ENCODE measurements around the gene CRTAC1. TPM values are rescaled to one million over a fixed set of nuclear protein-coding genes. Genes with fewer than 3 reads are reported as not detected.
A peak's percentile ranks its signal among the peaks of the same experiment; 100 is the strongest.

The CRTAC1 gene
- total RNA-seq, 4 donors from 2014 or later, result 0.41 to 0.79 TPM; not detected in 2

GRCh38 chr10:97869091-97870042 is 161.1 kb downstream of the CRTAC1 start:
- Histone ChIP-seq H3K27me3 (peaks cover 14% of the 10 kb centered on the region), H3K4me1 (peaks cover 6 to 10% (median 8%) of the 10 kb centered on the region in 4 donors), H3K27ac (no peak overlapping the region), H3K36me3 (no peaks in the 10 kb centered on the region), H3K4me3 (no peak overlapping the region), H3K9me3 (no peaks in the 10 kb centered on the region)
- peak; percentile 79 for DNase-seq
- intact Hi-C loops (cut with DNase I; ENCODE audit: low total_unique reads) (no loop called here), in situ Hi-C loops (cut with MboI; ENCODE audit: low pct_ligation_motif_present in 1 of 4, low pct_unique_long_range_greater_than_20kb in 1 of 4, low sequenced_read_pairs in 3 of 4) (loop anchor here in 1 of 4 donors (10.0 kb wide), 1 partner anchor 75 kb away; no protein-coding TSS in a partner anchor)
- TF ChIP-seq CTCF (IDR thresholded peaks at IDR 0.05) (peak; percentile 61 to 92 (median 75)), POLR2AphosphoS5 (IDR thresholded peaks at IDR 0.05) (no peak)
- WGBS, 2 donors (ENCODE audit: low coverage in 1 of 2), result 19% methylated on average over 17 of the region's 19 CpGs; no CpG with 5 or more reads in 1 of the 2 donors

DNA sequence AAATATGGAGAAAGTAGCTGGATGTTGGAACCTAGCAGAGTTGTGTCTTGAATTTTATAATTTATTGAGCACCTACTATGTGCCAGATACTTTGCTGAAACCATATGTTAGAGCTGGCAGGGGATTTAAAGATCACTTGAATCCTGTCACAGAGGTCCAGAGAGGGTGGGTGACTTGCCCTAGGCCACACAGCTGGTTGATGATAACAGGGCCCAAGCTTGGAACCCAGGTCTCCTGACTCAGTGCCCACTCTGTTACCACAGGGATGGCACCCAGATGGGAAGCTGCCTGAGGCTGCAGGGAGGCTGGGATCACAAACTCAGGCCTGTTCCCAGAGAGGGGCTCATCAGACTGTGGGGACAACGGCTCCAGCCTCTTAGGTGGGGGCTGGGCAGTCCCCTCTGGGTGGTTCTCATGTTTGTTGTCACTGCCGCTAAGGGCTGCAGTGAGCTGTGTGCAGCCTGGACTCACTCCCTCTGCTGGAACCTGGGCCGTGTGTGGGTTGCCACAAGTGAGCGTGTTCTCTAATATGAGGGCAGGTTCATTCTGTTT is 162.2 kb downstream of the CRTAC1 start:
- Histone ChIP-seq H3K9me3 (no peaks in the 10 kb centered on the region), H3K27ac (no peak overlapping the region), H3K27me3 (peaks cover 14% of the 10 kb centered on the region), H3K4me1 (peaks cover 6 to 10% (median 8%) of the 10 kb centered on the region in 4 donors), H3K36me3 (no peaks in the 10 kb centered on the region), H3K4me3 (no peak overlapping the region)
- TF ChIP-seq POLR2A (IDR thresholded peaks at IDR 0.05) (no peak), EP300 (IDR thresholded peaks at IDR 0.05; ENCODE audit: low read depth) (no peak), POLR2AphosphoS5 (IDR thresholded peaks at IDR 0.05) (no peak), CTCF (IDR thresholded peaks at IDR 0.05) (no peak)
- intact Hi-C loops (cut with DNase I; ENCODE audit: low total_unique reads) (no loop called here), in situ Hi-C loops (cut with MboI; ENCODE audit: low pct_ligation_motif_present in 1 of 4, low pct_unique_long_range_greater_than_20kb in 1 of 4, low sequenced_read_pairs in 3 of 4) (no loop called here)
- 64 to 80% methylated on average over 1 to 4 of the region's 4 CpGs for WGBS, 2 donors (ENCODE audit: low coverage in 1 of 2)
- no peak for DNase-seq

GRCh38 chr10:97867220-97867800 is 163.1 kb downstream of the CRTAC1 start:
- TF ChIP-seq EP300 (IDR thresholded peaks at IDR 0.05; ENCODE audit: low read depth) (no peak), POLR2A (IDR thresholded peaks at IDR 0.05) (no peak)
- Histone ChIP-seq H3K36me3 (no peaks in the 10 kb centered on the region), H3K9me3 (no peaks in the 10 kb centered on the region), H3K27ac (no peak overlapping the region), H3K4me1 (peaks cover 6 to 10% (median 8%) of the 10 kb centered on the region in 4 donors), H3K4me3 (no peak overlapping the region), H3K27me3 (peaks cover 14% of the 10 kb centered on the region)
- DNase-seq, result no peak
- in situ Hi-C loops (cut with MboI; ENCODE audit: low pct_ligation_motif_present in 1 of 4, low pct_unique_long_range_greater_than_20kb in 1 of 4, low sequenced_read_pairs in 3 of 4) (no loop called here), intact Hi-C loops (cut with DNase I; ENCODE audit: low total_unique reads) (no loop called here)
- 83 to 100% methylated on average over 1 to 10 of the region's 10 CpGs for WGBS, 2 donors (ENCODE audit: low coverage in 1 of 2)

- intact Hi-C loops (cut with DNase I; ENCODE audit: low total_unique reads), result no loop called here
- DNase-seq, result no peak
- Histone ChIP-seq H3K36me3 (no peaks in the 10 kb centered on the region), H3K4me3 (no peak overlapping the region), H3K4me1 (peaks cover 6 to 10% (median 8%) of the 10 kb centered on the region in 4 donors), H3K27ac (no peak overlapping the region), H3K9me3 (no peaks in the 10 kb centered on the region), H3K27me3 (peaks cover 14% of the 10 kb centered on the region)
- in situ Hi-C loops (cut with MboI; ENCODE audit: low pct_ligation_motif_present in 1 of 4, low pct_unique_long_range_greater_than_20kb in 1 of 4, low sequenced_read_pairs in 3 of 4), result no loop called here
- TF ChIP-seq EP300 (IDR thresholded peaks at IDR 0.05; ENCODE audit: low read depth) (no peak), CTCF (IDR thresholded peaks at IDR 0.05) (no peak), POLR2AphosphoS5 (IDR thresholded peaks at IDR 0.05) (no peak)
- WGBS, 2 donors (ENCODE audit: low coverage in 1 of 2), result 92% methylated on average over 10 of the region's 10 CpGs; no CpG with 5 or more reads in 1 of the 2 donors
Measured at GRCh38 chr10:97866524-97867219, 163.7 kb downstream of the CRTAC1 start.

All from transverse colon (tissue), 4 donors.